C4-2B (cell line): ENCODE results near the gene DFFA.
"Not testable (repeated sequence)": the region's sequence is repeated elsewhere in the genome, so short reads cannot be mapped to it uniquely, and the experiment has no call there.

Source experiments
- H3K27ac ChIP-seq: fragments of 450-650 bp; 2 replicates; pipeline ENCODE4 v1.5.1; 2017
- CTCF ChIP-seq: fragments of 450-650 bp; conservative IDR thresholded peaks from 2 replicates; pipeline ENCODE4 v1.5.1; 2017; ENCODE audit warnings: mild to moderate bottlenecking
- ZFX ChIP-seq: fragments of 450-650 bp; IDR thresholded peaks from 2 replicates; pipeline ENCODE4 v1.6.1; 2017

DFFA gene

GRCh38 chr1:10424651-10425050, 47.7 kb downstream of the DFFA start:
- no peak overlapping the region for H3K27ac ChIP-seq
- TF ChIP-seq CTCF: no peak
- no peak for TF ChIP-seq ZFX

- no peak overlapping the region for H3K27ac ChIP-seq
- TF ChIP-seq ZFX (no peak), CTCF (no peak)
Measured at GRCh38 chr1:10424034-10424433, 48.3 kb downstream of the DFFA start.

- no peak for TF ChIP-seq ZFX
- TF ChIP-seq CTCF: no peak
- H3K27ac ChIP-seq: no peak overlapping the region
Measured at GRCh38 chr1:10421637-10422036, 50.7 kb downstream of the DFFA start.

GRCh38 chr1:10419351-10419750, 53.0 kb downstream of the DFFA start:
- H3K27ac ChIP-seq: no peak overlapping the region
- TF ChIP-seq ZFX (no peak), CTCF (no peak)

GRCh38 chr1:10418741-10419140, 53.6 kb downstream of the DFFA start:
- H3K27ac ChIP-seq: not testable (repeated sequence)

GRCh38 chr1:10415967-10416366, 56.4 kb downstream of the DFFA start:
- peak overlapping the region; percentile 52 for H3K27ac ChIP-seq

- TF ChIP-seq ZFX (no peak), CTCF (no peak)
- H3K27ac ChIP-seq: peak overlapping the region; percentile 61
Measured at GRCh38 chr1:10415211-10415930, 57.0 kb downstream of the DFFA start.

- no peak for TF ChIP-seq CTCF
- TF ChIP-seq ZFX: no peak
- H3K27ac ChIP-seq: no peak overlapping the region
Measured at GRCh38 chr1:10407201-10407600, 65.1 kb downstream of the DFFA start.
